ENCODE results near the gene POLR3GL.

GRCh38 chr1:145957443-145958319 is 6.8 kb upstream of the POLR3GL start, which contains the start of gene LIX1L:
- TF ChIP-seq CTCF (IDR thresholded peaks at IDR 0.05 in 2 of 3, conservative IDR thresholded peaks at IDR 0.05 in 1 of 3; ENCODE audit: control insufficient read depth in 2 of 3, extremely low read depth in 1 of 3, insufficient read depth in 1 of 3, low read depth in 3 of 3, low read length in 3 of 3) = no peak
- no peak for TF ChIP-seq TCF7 (IDR thresholded peaks at IDR 0.05; ENCODE audit: borderline replicate concordance)
- peak in 1 of 2 experiments; percentile 70; a peak in 1 of 3 replicates for TF ChIP-seq EGR1 (IDR thresholded peaks at IDR 0.05; ENCODE audit: borderline replicate concordance in 1 of 2, low read depth in 2 of 2, low read length in 2 of 2)
- TF ChIP-seq KAT2A (conservative IDR thresholded peaks at IDR 0.05; ENCODE audit: control insufficient read depth, low read depth, low read length) = no peak
- no peak for TF ChIP-seq MAX (IDR thresholded peaks at IDR 0.05; ENCODE audit: low read depth, low read length)
- TF ChIP-seq GABPA (IDR thresholded peaks at IDR 0.05; ENCODE audit: low read depth) = no peak
- TF ChIP-seq YY1 (IDR thresholded peaks at IDR 0.05; ENCODE audit: low read depth, low read length) = peak; percentile 18; the same call in 1 of the 2 replicates
- TF ChIP-seq CREB1 (IDR thresholded peaks at IDR 0.05; ENCODE audit: low read depth) = peak; percentile 52; the same call in 1 of the 2 replicates
- TF ChIP-seq RUNX3 (IDR thresholded peaks at IDR 0.05; ENCODE audit: low read length) = no peak
- TF ChIP-seq ATF7 (IDR thresholded peaks at IDR 0.05; ENCODE audit: low read depth) = no peak
- no peak for TF ChIP-seq EP300 (IDR thresholded peaks at IDR 0.05; ENCODE audit: borderline replicate concordance in 1 of 2, control insufficient read depth in 1 of 2, low read depth in 2 of 2, low read length in 2 of 2)
- no peak for TF ChIP-seq USF2 (IDR thresholded peaks at IDR 0.05; ENCODE audit: borderline replicate concordance, low read depth, low read length)
- no peak for TF ChIP-seq NR2C2 (IDR thresholded peaks at IDR 0.05; ENCODE audit: borderline replicate concordance, control insufficient read depth, insufficient read length, low read depth)

Measured in GM12878 (cell line).